GM18508 (cell line): ENCODE results near the gene CTSW.

Experiments
- ATAC-seq: cut with Tn5 transposase; IDR thresholded peaks from one replicate; pipeline ENCODE4 v1.9.1; 2021; ENCODE audit warnings: moderate number of reproducible peaks; ENCODE audit not compliant: insufficient read depth, unreplicated experiment

CTSW gene

DNA sequence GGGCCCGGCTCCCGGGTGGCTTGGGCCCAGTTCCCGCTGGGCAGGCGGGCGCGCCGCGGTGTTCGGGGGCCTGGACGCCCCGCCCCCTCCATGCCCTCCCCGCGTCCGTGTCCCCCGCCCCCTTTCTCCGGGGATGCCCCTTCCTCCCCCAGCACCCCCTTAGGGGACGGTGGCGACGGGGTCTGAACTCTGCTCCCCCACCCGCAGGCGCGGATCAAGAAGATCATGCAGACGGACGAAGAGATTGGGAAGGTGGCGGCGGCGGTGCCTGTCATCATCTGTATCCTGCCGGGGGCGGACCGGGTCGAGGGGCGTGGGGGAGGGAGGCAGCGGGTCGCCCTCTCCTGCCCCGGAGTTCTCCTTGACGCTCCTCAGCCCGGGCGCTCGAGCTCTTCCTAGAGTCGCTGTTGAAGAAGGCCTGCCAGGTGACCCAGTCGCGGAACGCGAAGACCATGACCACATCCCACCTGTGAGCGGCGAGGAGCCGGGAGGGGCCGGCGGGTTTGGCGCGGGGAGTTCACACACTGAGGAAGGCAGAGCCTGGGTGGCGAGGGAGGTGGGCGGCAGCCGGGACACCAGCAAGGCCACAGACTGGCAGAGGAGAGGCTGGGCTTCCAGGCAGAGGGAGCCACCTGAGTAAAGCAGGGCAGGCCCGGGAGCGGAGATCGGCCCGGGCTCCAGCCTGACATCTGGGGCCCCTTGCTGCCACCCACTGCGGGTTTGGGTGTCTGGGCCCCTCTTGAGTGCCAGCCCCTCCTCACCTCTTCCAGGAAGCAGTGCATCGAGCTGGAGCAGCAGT is 40.1 kb downstream of the CTSW start:
- ATAC-seq, result peak; percentile 23

DNA sequence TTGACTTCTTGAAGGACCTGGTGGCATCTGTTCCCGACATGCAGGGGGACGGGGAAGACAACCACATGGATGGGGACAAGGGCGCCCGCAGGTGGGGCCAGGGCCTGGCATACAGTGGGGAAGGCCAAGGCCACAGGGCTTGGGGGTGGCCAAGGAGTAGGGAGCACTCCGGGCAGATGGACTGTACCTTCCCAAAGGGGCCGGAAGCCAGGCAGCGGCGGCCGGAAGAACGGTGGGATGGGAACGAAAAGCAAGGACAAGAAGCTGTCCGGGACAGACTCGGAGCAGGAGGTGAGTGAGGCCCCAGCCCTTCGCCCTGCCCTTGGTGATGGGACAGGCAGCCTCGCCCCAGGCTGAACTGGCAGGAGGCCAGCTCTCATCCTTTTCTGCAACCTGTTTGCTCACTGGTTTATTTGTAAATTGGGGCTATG is 40.8 kb downstream of the CTSW start:
- no peak for ATAC-seq

DNA sequence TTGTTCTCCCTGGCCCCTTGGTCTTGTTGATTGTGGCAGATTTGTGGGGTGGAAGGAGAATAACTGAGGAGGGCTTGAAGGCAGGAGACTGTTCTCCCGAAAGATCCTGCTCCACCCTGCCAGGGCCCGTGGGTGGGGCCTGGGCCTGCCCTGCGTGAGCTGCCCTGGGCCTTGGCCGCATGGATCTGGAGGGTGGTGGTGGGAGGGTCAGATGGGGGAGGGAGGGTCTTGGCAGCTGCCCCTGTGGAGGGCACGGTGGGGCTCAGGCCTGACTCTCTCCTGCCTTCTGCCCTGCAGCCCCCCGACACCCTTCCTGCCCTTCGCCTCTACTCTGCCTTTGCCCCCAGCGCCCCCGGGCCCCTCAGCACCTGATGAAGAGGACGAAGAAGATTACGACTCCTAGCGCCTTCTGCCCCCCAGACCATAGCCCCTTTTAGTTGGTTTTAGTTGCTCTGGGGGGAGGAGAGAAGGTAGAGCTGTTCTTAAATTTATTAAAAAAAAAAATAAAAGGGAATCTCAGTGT is 41.5 kb downstream of the CTSW start:
- ATAC-seq, result no peak

DNA sequence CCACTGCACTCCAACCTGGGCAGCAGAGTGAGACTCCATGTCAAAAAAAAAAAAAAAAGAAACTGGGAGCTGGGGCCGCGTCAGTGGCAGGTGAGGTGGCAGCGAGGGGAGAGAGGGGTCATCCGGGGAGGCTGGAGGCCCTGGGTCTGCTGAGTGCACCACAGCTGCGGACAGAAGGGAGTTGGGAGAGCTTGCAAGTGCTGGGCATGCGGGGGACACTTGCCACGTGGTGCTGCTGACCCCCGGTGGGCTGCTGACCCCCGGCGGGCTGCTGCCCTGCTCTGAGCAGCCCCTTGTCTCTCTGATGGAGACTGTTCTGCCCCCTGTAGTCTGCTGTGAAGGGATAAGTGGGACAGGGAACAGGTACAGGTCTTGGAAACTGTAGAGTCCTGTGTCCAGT is 42.2 kb downstream of the CTSW start:
- no peak for ATAC-seq

DNA sequence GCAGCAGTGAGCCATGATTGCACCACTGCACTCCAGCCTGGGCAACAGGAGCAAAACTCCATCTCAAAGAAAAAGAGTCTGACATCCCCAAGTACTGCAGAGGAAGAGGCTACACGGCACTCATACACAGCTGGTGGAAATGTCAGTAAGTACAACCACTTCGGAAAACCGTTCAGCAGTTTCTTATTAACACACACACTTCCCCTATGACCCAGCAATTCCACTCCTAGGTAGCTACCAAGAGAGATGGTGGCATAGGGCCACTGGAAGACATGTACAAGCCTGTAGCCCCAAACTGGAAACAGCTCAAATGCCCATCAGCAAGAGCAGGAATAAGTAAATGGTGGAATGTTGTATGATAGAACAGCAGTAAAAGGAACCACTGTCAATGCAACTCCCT is 42.9 kb downstream of the CTSW start:
- ATAC-seq, result no peak

DNA sequence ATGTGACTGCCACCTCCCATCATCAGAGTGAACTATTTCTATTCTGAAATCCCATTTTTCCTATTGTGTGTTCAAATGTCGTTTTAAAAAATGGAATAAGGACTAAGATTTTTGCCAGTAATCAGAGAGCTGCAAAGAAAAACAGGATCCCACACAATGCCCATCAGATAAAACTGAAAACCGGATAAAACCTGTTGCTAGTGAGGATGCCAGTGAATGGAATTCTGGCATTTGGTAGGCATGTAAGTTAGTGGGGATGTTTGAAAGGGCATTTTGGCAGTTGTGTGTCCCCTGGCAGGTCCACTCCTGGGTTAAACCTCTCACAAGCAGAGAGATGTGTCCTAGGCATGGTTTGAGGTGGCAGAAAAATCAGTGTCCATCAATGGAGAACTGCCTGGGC is 45.8 kb downstream of the CTSW start:
- ATAC-seq, result no peak

DNA sequence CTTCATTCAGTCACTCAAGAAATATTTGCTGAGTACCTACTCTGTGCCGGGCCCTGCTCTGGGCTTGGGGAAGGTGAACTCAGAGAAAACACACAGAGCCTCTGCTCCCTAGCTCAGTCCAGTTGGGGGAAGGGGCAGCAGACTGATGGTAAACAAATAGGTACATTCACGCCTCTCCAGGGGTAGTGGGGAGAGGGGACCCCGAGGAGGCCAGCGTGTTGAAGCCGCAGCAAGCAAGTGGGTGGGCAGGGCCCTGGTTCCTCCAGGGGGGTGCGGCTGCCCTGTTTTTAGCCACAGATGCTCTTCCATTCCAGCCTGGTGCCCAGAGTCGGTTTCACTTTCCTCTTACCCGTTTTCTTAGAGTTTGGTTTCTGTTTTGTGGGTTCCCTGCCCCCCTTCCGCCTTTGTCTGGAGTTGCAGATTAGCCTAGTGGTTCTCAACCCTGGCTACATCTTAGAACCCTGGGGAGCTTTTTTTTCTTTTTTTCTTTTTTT is 48.3 kb downstream of the CTSW start:
- ATAC-seq, result no peak

DNA sequence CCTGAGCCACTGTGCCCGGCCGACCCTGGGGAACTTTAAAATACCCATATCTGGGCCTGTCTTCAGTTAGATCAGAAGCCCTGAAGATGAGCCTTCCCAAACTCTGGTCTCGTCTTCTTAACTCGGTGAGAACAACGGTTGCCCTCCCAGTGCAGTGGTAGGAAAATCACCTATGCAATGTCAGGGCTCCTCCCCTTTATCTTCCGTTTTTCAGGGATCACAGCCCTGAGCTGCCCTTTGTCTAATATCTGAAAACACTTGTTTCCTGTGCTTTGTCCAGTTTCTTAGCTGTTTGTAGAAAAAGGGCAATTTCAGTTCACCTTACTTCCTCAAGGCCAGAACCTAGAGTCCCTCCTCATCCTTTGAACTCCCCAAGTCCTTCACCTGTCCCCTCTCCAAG is 49.0 kb downstream of the CTSW start:
- ATAC-seq, result no peak

DNA sequence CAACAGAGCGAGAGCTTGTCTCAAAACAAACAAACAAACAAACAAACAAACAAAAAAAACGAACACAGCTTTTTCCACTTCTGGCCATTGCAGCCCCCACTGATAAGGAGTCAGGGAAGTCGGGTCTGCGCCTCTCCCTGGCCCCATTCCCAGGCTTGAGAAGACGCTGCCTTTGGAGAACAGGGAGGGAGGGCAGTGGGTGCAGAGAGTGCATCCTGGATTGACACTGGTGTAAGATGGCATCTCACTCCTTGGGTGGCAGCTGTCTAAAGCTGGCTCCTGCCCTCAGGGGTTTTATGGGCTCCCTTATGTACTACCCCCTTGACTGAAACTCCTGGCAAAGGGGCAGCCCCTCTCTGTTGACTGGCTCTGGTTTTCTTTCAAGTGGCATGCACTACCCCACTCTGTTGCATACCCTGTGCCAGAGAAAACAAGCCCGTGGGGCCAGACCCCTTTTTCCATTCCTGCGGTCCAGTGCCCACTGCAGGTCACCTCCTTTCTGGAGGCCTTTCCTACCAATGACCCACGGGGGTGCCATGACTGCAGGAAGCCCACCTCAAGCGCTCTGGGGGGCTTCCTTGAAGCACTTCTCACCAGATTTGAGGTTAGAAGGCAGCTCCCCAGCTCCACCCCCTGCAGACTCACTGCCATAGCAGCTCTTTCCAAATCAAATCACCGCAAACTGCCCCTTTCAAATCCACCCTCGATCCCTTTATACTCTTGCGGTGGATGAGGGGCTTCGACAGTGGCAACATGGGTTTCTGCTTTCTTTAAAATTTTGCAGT is 52.3 kb downstream of the CTSW start:
- no peak for ATAC-seq

DNA sequence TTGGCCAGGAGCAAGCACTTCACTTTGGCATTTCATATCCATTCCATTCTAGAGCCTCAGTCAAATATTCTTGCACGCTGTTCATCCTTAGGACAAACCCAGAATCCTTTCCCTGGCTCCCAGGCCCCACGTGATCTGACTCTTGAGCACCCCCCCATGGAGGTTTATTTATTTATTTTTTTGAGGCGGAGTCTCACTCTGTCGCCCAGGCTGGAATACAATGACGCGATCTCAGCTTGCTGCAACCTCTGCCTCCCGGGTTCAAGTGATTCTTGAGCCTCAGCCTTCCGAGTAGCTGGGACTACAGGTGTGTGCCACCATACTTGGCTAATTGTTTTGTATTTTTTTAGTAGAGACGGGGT is 52.9 kb downstream of the CTSW start:
- ATAC-seq, result no peak
